Occipital lobe (tissue), 2 donors: ENCODE results near the gene SELENOM. TPM values are rescaled to one million over a fixed set of nuclear protein-coding genes. Genes with fewer than 3 reads are reported as not detected.

Experiments
- DNase-seq: peaks from one replicate; lab custom pipeline; 2025; lab: John Stamatoyannopoulos, UW
- total RNA-seq: library from RNA; depleted of rRNA; stranded (reverse); fragments of >200 nt; gene quantifications from one replicate; pipeline ENCODE4 v1.2.3, GENCODE V29; 2014

The SELENOM gene
- total RNA-seq, 1 donor from 2014 or later, result 13.9 TPM

GRCh38 chr22:31091106-31091975 lies 16.0 kb downstream of the SELENOM start:
- DNase-seq, result no peak

GRCh38 chr22:31090217-31091085 lies 16.9 kb downstream of the SELENOM start:
- DNase-seq, result no peak

GRCh38 chr22:31089160-31090100 lies 17.9 kb downstream of the SELENOM start:
- no peak for DNase-seq

GRCh38 chr22:31088233-31088986 lies 19.0 kb downstream of the SELENOM start:
- no peak for DNase-seq

GRCh38 chr22:31087744-31088215 lies 19.6 kb downstream of the SELENOM start:
- no peak for DNase-seq

- DNase-seq, result no peak
Measured at GRCh38 chr22:31086703-31087330, 20.6 kb downstream of the SELENOM start.

GRCh38 chr22:31085928-31086327 lies 21.4 kb downstream of the SELENOM start:
- DNase-seq, result no peak

GRCh38 chr22:31085493-31085824 lies 21.9 kb downstream of the SELENOM start:
- peak; percentile 54 for DNase-seq

- DNase-seq, result peak; percentile 59
Measured at GRCh38 chr22:31084811-31085492, 22.4 kb downstream of the SELENOM start.

GRCh38 chr22:31083923-31084810 lies 23.2 kb downstream of the SELENOM start:
- DNase-seq, result no peak

- no peak for DNase-seq
Measured at GRCh38 chr22:31083377-31083768, 24.0 kb downstream of the SELENOM start.

- no peak for DNase-seq
Measured at GRCh38 chr22:31082606-31083376, 24.6 kb downstream of the SELENOM start.

GRCh38 chr22:31081963-31082605 lies 25.3 kb downstream of the SELENOM start:
- no peak for DNase-seq

GRCh38 chr22:31080848-31081649 lies 26.3 kb downstream of the SELENOM start, which contains the start of gene SMTN:
SMTN (plus strand) TSS chr22:31081318; CDS start chr22:31083259, 1,941 bp downstream.
- peak; percentile 56 for DNase-seq

GRCh38 chr22:31080164-31080847 lies 27.1 kb downstream of the SELENOM start:
- no peak for DNase-seq
